MM.1S (cell line): ENCODE measurements around the gene CFAP298.
"Not testable (repeated sequence)": the region's sequence is repeated elsewhere in the genome, so short reads cannot be mapped to it uniquely, and the experiment has no call there.

ENCODE experiments used
- DNase-seq: peaks from one replicate; pipeline ENCODE4 v3.0.0-alpha.2; 2015
- H2AFZ ChIP-seq: fragments of 300-600 bp; sonication (generic); 2 replicates; pipeline ENCODE4 v1.6.0; 2016; ENCODE audit warnings: antibody characterized with exemption, low read length
- H3F3A ChIP-seq: fragments of 300-600 bp; sonication (generic); 2 replicates; pipeline ENCODE4 v1.6.1; 2016; ENCODE audit warnings: mild to moderate bottlenecking, antibody characterized with exemption, low read length, moderate library complexity, mixed read lengths; ENCODE audit not compliant: insufficient read depth
- H3K27ac ChIP-seq: fragments of 300-600 bp; sonication (generic); 2 replicates; pipeline ENCODE4 v1.5.1; 2016; ENCODE audit warnings: mild to moderate bottlenecking, low read length
- H3K27me3 ChIP-seq: fragments of 300-600 bp; sonication (generic); replicated peaks from 2 replicates; pipeline ENCODE4 v1.6.0; 2016; ENCODE audit warnings: low read length; ENCODE audit not compliant: insufficient read depth
- H3K36me3 ChIP-seq: fragments of 300-600 bp; sonication (generic); replicated peaks from 2 replicates; pipeline ENCODE4 v1.6.1; 2016; ENCODE audit warnings: mild to moderate bottlenecking, low read length, mixed read lengths; ENCODE audit not compliant: insufficient read depth
- H3K4me1 ChIP-seq: fragments of 300-600 bp; sonication (generic); 2 replicates; pipeline ENCODE4 v1.6.1; 2016; ENCODE audit warnings: low read length, mixed read lengths
- H3K4me2 ChIP-seq: fragments of 300-600 bp; sonication (generic); 2 replicates; pipeline ENCODE4 v1.6.0; 2016; ENCODE audit warnings: low read depth, low read length
- H3K4me3 ChIP-seq: fragments of 300-600 bp; sonication (generic); 2 replicates; pipeline ENCODE4 v1.5.1; 2016; ENCODE audit warnings: low read length, mixed read lengths
- H3K79me2 ChIP-seq: fragments of 300-600 bp; sonication (generic); 2 replicates; pipeline ENCODE4 v1.6.1; 2016; ENCODE audit warnings: mixed run types, low read length, mixed read lengths
- H3K9ac ChIP-seq: fragments of 300-600 bp; sonication (generic); 2 replicates; pipeline ENCODE4 v1.6.1; 2016; ENCODE audit warnings: low read length, mixed read lengths
- H3K9me2 ChIP-seq: fragments of 300-600 bp; sonication (generic); replicated peaks from 2 replicates; pipeline ENCODE4 v1.6.1; 2016; ENCODE audit warnings: mild to moderate bottlenecking, low read length, mixed read lengths; ENCODE audit not compliant: insufficient read depth
- H3K9me3 ChIP-seq: fragments of 300-600 bp; sonication (generic); replicated peaks from 2 replicates; pipeline ENCODE4 v1.6.1; 2016; ENCODE audit warnings: mild to moderate bottlenecking, low read length, mixed read lengths; ENCODE audit not compliant: insufficient read depth
- H4K20me1 ChIP-seq: fragments of 300-600 bp; sonication (generic); 2 replicates; pipeline ENCODE4 v1.6.1; 2016; ENCODE audit warnings: mild to moderate bottlenecking, low read length, moderate library complexity, mixed read lengths; ENCODE audit not compliant: insufficient read depth
- EZH2 ChIP-seq: fragments of 300-600 bp; sonication (generic); optimal IDR thresholded peaks from 2 replicates; pipeline ENCODE3; 2017; ENCODE audit warnings: low read depth, mild to moderate bottlenecking, antibody characterized with exemption, low read length, mixed read lengths
- EZH2phosphoT487 ChIP-seq: fragments of 300-600 bp; sonication (generic); IDR thresholded peaks from 2 replicates; pipeline ENCODE4 v1.6.1; 2018; ENCODE audit warnings: antibody characterized with exemption, low read length
- TF ChIP-seq, protein P1 (sequence below): fragments of 300-600 bp; sonication (generic); IDR thresholded peaks from 2 replicates; pipeline ENCODE4 v1.5.1; 2016; ENCODE audit warnings: antibody characterized with exemption, low read length, mixed read lengths

CFAP298 gene

DNA sequence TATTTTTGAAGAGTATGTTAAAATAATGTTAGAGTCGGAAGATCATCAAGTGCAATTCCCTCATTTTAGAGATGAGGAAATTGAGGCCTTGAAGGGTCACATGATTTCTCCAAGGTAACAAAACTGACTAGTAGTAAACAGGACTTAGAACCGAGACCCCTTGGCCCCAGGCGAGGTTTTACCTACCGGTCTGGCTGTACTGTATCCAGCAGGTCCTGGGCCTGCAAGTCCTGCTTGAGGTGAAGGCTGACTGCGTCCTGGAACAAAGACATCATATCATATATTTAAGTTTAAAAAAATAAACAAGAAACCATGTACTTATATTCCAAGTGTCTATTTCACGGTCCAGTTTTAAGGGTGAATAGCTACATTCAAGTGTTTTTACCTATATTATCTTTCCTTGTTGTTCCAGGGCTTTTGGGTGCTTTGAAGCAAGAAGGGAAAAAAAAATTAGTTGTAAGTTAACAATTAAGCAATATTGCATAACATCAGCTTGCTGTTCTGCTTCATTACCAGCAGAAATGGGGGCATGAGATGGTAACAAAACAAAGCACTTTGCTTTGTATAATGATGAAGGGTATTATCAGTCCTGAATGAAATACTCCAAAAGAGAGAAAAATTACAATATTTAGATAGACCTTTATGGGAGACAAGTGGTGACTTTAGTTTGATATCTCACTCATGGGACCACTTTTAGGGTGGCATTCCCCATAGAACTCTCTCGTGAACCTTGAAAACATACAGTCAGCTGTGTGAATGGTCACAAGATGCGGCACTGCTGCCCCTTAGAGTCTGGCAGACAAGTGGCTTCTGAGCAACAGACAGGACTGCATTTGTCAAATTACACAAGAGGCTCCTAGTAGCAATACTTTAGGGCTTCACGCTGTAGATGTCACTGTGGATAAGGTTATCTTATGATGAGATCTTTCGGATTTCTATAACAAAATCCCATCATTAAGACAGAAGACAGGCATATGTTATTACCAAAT lies 29.8 kb upstream of the CFAP298 start:
- H3K27ac ChIP-seq = no peak overlapping the region
- H3K4me2 ChIP-seq = no peak overlapping the region
- H3K36me3 ChIP-seq = no peaks in the 10 kb centered on the region
- no peaks in the 10 kb centered on the region for H3K9me2 ChIP-seq
- no peak overlapping the region for H3K9ac ChIP-seq
- no peaks in the 10 kb centered on the region for H3K9me3 ChIP-seq
- no peak overlapping the region for H3K4me3 ChIP-seq
- H2AFZ ChIP-seq = no peak overlapping the region
- H3K79me2 ChIP-seq = no peaks in the 10 kb centered on the region
- no peak for DNase-seq
- no peaks in the 10 kb centered on the region for H3K27me3 ChIP-seq
- H4K20me1 ChIP-seq = no peaks in the 10 kb centered on the region
- no peaks in the 10 kb centered on the region for H3K4me1 ChIP-seq
- H3F3A ChIP-seq = no peaks in the 10 kb centered on the region
- TF ChIP-seq, protein P1, sequence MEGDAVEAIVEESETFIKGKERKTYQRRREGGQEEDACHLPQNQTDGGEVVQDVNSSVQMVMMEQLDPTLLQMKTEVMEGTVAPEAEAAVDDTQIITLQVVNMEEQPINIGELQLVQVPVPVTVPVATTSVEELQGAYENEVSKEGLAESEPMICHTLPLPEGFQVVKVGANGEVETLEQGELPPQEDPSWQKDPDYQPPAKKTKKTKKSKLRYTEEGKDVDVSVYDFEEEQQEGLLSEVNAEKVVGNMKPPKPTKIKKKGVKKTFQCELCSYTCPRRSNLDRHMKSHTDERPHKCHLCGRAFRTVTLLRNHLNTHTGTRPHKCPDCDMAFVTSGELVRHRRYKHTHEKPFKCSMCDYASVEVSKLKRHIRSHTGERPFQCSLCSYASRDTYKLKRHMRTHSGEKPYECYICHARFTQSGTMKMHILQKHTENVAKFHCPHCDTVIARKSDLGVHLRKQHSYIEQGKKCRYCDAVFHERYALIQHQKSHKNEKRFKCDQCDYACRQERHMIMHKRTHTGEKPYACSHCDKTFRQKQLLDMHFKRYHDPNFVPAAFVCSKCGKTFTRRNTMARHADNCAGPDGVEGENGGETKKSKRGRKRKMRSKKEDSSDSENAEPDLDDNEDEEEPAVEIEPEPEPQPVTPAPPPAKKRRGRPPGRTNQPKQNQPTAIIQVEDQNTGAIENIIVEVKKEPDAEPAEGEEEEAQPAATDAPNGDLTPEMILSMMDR = no peak
- TF ChIP-seq EZH2phosphoT487 = no peak
- TF ChIP-seq EZH2 = no peak

DNA sequence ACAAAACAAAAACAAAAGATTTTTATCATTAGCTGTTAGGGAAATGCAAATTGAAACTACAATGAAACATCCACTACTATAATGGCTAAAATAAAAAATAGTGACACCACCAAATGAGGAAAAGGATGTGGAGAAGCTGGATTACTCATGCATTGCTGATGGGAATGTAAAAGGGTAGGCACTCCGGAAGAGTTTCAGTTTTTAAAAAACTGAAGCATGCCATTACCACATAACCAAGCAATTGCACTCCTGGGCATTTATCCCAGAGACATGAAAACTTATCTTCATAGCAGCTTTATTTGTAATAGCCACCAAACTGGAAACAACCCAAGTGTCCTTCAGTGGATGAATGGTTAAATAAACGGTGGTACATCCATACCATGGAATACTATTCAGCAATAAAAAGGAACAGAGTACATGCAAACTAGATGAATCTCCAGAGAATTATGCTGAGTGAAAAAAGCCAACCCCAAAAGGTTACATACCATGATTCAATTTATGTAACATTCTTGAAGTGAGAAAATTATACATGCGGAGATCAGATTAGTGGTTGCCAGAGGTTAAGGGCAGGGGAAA lies 14.5 kb upstream of the CFAP298 start:
- Histone ChIP-seq H3K9ac (no peak overlapping the region), H4K20me1 (no peaks in the 10 kb centered on the region), H3K36me3 (no peaks in the 10 kb centered on the region), H3K9me2 (no peaks in the 10 kb centered on the region), H3K4me2 (no peak overlapping the region), H2AFZ (no peak overlapping the region), H3F3A (peaks cover 24% of the 10 kb centered on the region), H3K27me3 (no peaks in the 10 kb centered on the region), H3K4me3 (no peak overlapping the region), H3K79me2 (no peaks in the 10 kb centered on the region), H3K9me3 (no peaks in the 10 kb centered on the region), H3K27ac (no peak overlapping the region), H3K4me1 (peaks cover 21% of the 10 kb centered on the region)
- no peak for DNase-seq
- no peak for TF ChIP-seq EZH2
- TF ChIP-seq, protein P1 = no peak
- TF ChIP-seq EZH2phosphoT487 = no peak

DNA sequence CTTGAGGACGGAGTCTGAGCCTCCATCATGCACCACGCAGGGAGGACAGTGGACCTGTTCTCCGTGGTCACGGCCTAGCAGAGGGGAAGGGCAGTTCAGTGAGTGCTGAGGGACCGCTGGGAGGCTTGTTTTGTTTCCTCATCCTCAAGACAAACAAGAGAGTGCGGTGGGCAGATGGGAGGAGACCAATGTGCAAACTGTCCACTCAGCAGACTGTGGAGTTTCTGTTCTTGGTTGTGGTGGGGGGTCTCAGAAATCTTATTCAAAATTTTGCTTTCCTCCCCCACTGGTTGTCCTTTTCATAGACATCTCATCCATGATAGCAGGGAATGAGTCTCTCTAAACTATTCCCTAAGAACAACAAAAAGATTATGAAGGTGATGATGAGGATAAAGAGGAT lies 6.0 kb upstream of the CFAP298 start:
- not testable (repeated sequence) for H3F3A ChIP-seq, H3K27ac ChIP-seq, H3K27me3 ChIP-seq, H2AFZ ChIP-seq, H3K79me2 ChIP-seq, H3K9me2 ChIP-seq, H3K9ac ChIP-seq, DNase-seq, H3K36me3 ChIP-seq, H3K9me3 ChIP-seq, H3K4me2 ChIP-seq, H4K20me1 ChIP-seq, H3K4me3 ChIP-seq
- peaks cover 12% of the 10 kb centered on the region; the same call in 1 of the 2 replicates for H3K4me1 ChIP-seq
